Stimulated activated CD8-positive, alpha-beta memory T cell treated with anti-CD3 and anti-CD28 coated beads, Interleukin-4, amount 100 ng/mL, for 24 hours (primary cell): ENCODE measurements around the gene SLC22A25.
"Not testable (repeated sequence)": the region's sequence is repeated elsewhere in the genome, so short reads cannot be mapped to it uniquely, and the experiment has no call there.

Experiments used
- DNase-seq: peaks from one replicate; pipeline ENCODE4 v3.0.0-alpha.2; 2020; ENCODE audit warnings: low read depth

Gene SLC22A25

GRCh38 chr11:63235471-63236461 lies 7.6 kb downstream of the SLC22A25 start:
- not testable (repeated sequence) for DNase-seq

- DNase-seq, result no peak
These were observed 13.6 kb downstream of the SLC22A25 start for GRCh38 chr11:63229815-63230214.

- no peak for DNase-seq
These were observed 15.8 kb downstream of the SLC22A25 start for GRCh38 chr11:63227521-63228107.

- DNase-seq, result no peak
These were observed 16.8 kb downstream of the SLC22A25 start for GRCh38 chr11:63226488-63227114.

GRCh38 chr11:63214093-63214492 lies 29.3 kb downstream of the SLC22A25 start:
- DNase-seq, result no peak

GRCh38 chr11:63212742-63213141 lies 30.7 kb downstream of the SLC22A25 start:
- no peak for DNase-seq

- DNase-seq, result no peak
These were observed 33.3 kb downstream of the SLC22A25 start for GRCh38 chr11:63210111-63210510.
